SK-N-SH treated with all-trans-retinoic acid at 6 μM for 48 hours (cell line): ENCODE data around the gene GABBR2.

ENCODE experiments used
- ATAC-seq: fragments of 200-7000 bp; cut with Tn5 transposase; 3 replicates; pipeline ENCODE4 v1.9.1; 2020; ENCODE audit warnings: mild to moderate bottlenecking, moderate library complexity
- ARNTL ChIP-seq: fragments of 450-650 bp; formaldehyde crosslinking; IDR thresholded peaks from 2 replicates; pipeline ENCODE4 v1.5.0; 2020; ENCODE audit warnings: low read depth, mild to moderate bottlenecking, moderate library complexity, borderline replicate concordance
- CREB5 ChIP-seq: fragments of 250-450 bp; sonication (Bioruptor Pico); IDR thresholded peaks from 2 replicates; pipeline ENCODE4 v1.5.1; 2020; ENCODE audit warnings: low read depth, mild to moderate bottlenecking, moderate library complexity
- CSDC2 ChIP-seq: fragments of 250-450 bp; sonication (Bioruptor Pico); IDR thresholded peaks from 2 replicates; pipeline ENCODE4 v1.5.0; 2020; ENCODE audit warnings: mild to moderate bottlenecking, moderate library complexity
- CSRNP3 ChIP-seq: fragments of 250-450 bp; sonication (Bioruptor Pico); IDR thresholded peaks from 2 replicates; pipeline ENCODE4 v1.5.1; 2021; ENCODE audit warnings: mild to moderate bottlenecking, moderate library complexity
- ESRRG ChIP-seq: fragments of 250-450 bp; sonication (Bioruptor Pico); IDR thresholded peaks from 2 replicates; pipeline ENCODE4 v1.6.1; 2021; ENCODE audit warnings: mild to moderate bottlenecking
- GLIS3 ChIP-seq: fragments of 250-450 bp; sonication (Bioruptor Pico); IDR thresholded peaks from 2 replicates; pipeline ENCODE4 v1.5.0; 2020; ENCODE audit warnings: mild to moderate bottlenecking, moderate library complexity
- ISL1 ChIP-seq: fragments of 250-450 bp; sonication (Bioruptor Pico); IDR thresholded peaks from 2 replicates; pipeline ENCODE4 v2.1.2; 2022; ENCODE audit warnings: mild to moderate bottlenecking, moderate library complexity
- OSR1 ChIP-seq: fragments of 250-450 bp; sonication (Bioruptor Pico); IDR thresholded peaks from 2 replicates; pipeline ENCODE4 v1.8.0; 2022; ENCODE audit warnings: moderate library complexity, mild to moderate bottlenecking, inconsistent platforms
- POU6F1 ChIP-seq: fragments of 250-450 bp; sonication (Bioruptor Pico); IDR thresholded peaks from 2 replicates; pipeline ENCODE4 v1.8.0; 2021; ENCODE audit warnings: low read depth, mild to moderate bottlenecking, moderate library complexity, borderline replicate concordance
- PPARA ChIP-seq: fragments of 250-450 bp; sonication (Bioruptor Pico); IDR thresholded peaks from 2 replicates; pipeline ENCODE4 v1.5.0; 2020; ENCODE audit warnings: mild to moderate bottlenecking, borderline replicate concordance
- RARB ChIP-seq: fragments of 250-450 bp; sonication (Bioruptor Pico); IDR thresholded peaks from 2 replicates; pipeline ENCODE4 v1.8.0; 2021; ENCODE audit warnings: mild to moderate bottlenecking, moderate library complexity
- TOX ChIP-seq: fragments of 250-450 bp; sonication (Bioruptor Pico); IDR thresholded peaks from 2 replicates; pipeline ENCODE4 v1.8.0; 2021; ENCODE audit warnings: mild to moderate bottlenecking, moderate library complexity, borderline replicate concordance
- TSHZ2 ChIP-seq: fragments of 250-450 bp; sonication (Bioruptor Pico); IDR thresholded peaks from 2 replicates; pipeline ENCODE4 v1.5.0; 2020; ENCODE audit warnings: mild to moderate bottlenecking, moderate library complexity
- ZC3H10 ChIP-seq: fragments of 250-450 bp; sonication (Bioruptor Pico); IDR thresholded peaks from 2 replicates; pipeline ENCODE4 v1.5.1; 2021; ENCODE audit warnings: mild to moderate bottlenecking, moderate library complexity
- ZFP3 ChIP-seq: fragments of 250-450 bp; sonication (Bioruptor Pico); IDR thresholded peaks from 2 replicates; pipeline ENCODE4 v1.5.0; 2020; ENCODE audit warnings: mild to moderate bottlenecking, moderate library complexity
- ZFP30 ChIP-seq: fragments of 450-650 bp; formaldehyde crosslinking; IDR thresholded peaks from 2 replicates; pipeline ENCODE4 v1.5.0; 2022; ENCODE audit warnings: mild to moderate bottlenecking, moderate library complexity
- ZNF565 ChIP-seq: fragments of 450-650 bp; formaldehyde crosslinking; conservative IDR thresholded peaks from 2 replicates; pipeline ENCODE4 v1.5.0; 2020; ENCODE audit warnings: low read depth, mild to moderate bottlenecking, moderate library complexity
- ZNF70 ChIP-seq: fragments of 450-650 bp; formaldehyde crosslinking; IDR thresholded peaks from 2 replicates; pipeline ENCODE4 v1.5.0; 2020; ENCODE audit warnings: mild to moderate bottlenecking, moderate library complexity
- ZNF8 ChIP-seq: fragments of 450-650 bp; formaldehyde crosslinking; IDR thresholded peaks from 2 replicates; pipeline ENCODE4 v1.5.0; 2020; ENCODE audit warnings: mild to moderate bottlenecking, moderate library complexity

Gene GABBR2

GRCh38 chr9:98732091-98732490, 23.4 kb upstream of the GABBR2 start:
- TF ChIP-seq TSHZ2 (CRISPR knock-in tag) (no peak), ISL1 (CRISPR knock-in tag) (no peak), CSDC2 (CRISPR knock-in tag) (no peak), ZNF8 (CRISPR knock-in tag) (no peak), POU6F1 (CRISPR knock-in tag) (no peak), CREB5 (CRISPR knock-in tag) (no peak), RARB (CRISPR knock-in tag) (no peak), OSR1 (CRISPR knock-in tag) (no peak), GLIS3 (CRISPR knock-in tag) (no peak), TOX (no peak), ZNF565 (CRISPR knock-in tag) (no peak), ZFP30 (CRISPR knock-in tag) (no peak), ZNF70 (CRISPR knock-in tag) (no peak), ZC3H10 (no peak), PPARA (no peak), CSRNP3 (no peak)
- ATAC-seq, result no peak

GRCh38 chr9:98730871-98731270, 22.1 kb upstream of the GABBR2 start:
- no peak for ATAC-seq
- TF ChIP-seq TSHZ2 (CRISPR knock-in tag), result no peak
- no peak for TF ChIP-seq ZNF70 (CRISPR knock-in tag)
- TF ChIP-seq ZNF8 (CRISPR knock-in tag), result no peak
- TF ChIP-seq TOX, result no peak
- TF ChIP-seq CREB5 (CRISPR knock-in tag), result no peak
- TF ChIP-seq ZFP3, result no peak
- no peak for TF ChIP-seq ESRRG (CRISPR knock-in tag)
- TF ChIP-seq POU6F1 (CRISPR knock-in tag), result no peak
- TF ChIP-seq OSR1 (CRISPR knock-in tag), result no peak
- no peak for TF ChIP-seq PPARA
- no peak for TF ChIP-seq ARNTL (CRISPR knock-in tag)
- no peak for TF ChIP-seq ZC3H10
- no peak for TF ChIP-seq CSDC2 (CRISPR knock-in tag)
- TF ChIP-seq GLIS3 (CRISPR knock-in tag), result no peak
